ENCODE data around the gene DRGX. TPM values are rescaled to one million over a fixed set of nuclear protein-coding genes. Genes with fewer than 3 reads are reported as not detected.

Gene DRGX
- total and polyA plus RNA-seq, 10 of the 15 experiments (the other 5 are each of a cell fraction or from before 2014, with no cell fraction given), result not detected

DNA sequence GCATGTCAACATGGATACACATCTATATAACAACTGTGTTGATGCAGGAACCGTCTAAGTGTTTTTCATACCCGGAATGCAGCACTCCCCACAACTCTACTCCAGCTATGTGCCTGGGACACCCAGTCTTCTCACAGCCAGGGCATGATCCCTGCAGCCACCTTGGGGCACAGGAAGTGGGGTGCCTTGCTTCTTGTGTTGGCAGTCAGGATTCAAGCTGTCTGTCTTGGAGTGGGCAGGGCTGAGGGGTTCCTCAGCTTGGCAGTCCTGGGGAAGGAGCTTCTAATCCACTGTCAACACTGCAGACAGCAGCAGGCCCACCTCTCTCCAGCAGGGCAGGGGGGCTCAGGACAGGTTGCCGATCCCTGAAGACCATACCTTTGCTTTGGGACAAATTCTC is 41.3 kb downstream of the DRGX start:
- ATAC-seq (no peak), DNase-seq (ENCODE audit: low read depth, low spot score) (no peak), FAIRE-seq (no peak)
- Histone ChIP-seq H4K20me1 (ENCODE audit: control insufficient read depth, insufficient read depth) (no peaks in the 10 kb centered on the region), H3K4me2 (ENCODE audit: control insufficient read depth, insufficient read depth) (no peak overlapping the region), H3K79me2 (ENCODE audit: control insufficient read depth, insufficient read depth, low read length) (no peaks in the 10 kb centered on the region), H3K4me3 (no peak overlapping the region), H3K36me3 (ENCODE audit: control insufficient read depth in 2 of 2, insufficient read depth in 2 of 2, low read length in 1 of 2) (no peaks in the 10 kb centered on the region), H2AFZ (ENCODE audit: control insufficient read depth, low read depth, low read length) (no peak overlapping the region), H3K9me3 (replicated peaks; ENCODE audit: control insufficient read depth, insufficient read depth, low read length) (no peaks in the 10 kb centered on the region; the same call in 2 of the 3 replicates), H3K27ac (ENCODE audit: control insufficient read depth, insufficient read depth) (no peak overlapping the region), H3K9ac (ENCODE audit: control insufficient read depth, insufficient read depth, low read length) (no peak overlapping the region), H3K27me3 (replicated peaks in 1 of 2; ENCODE audit: control insufficient read depth in 2 of 2, insufficient read depth in 2 of 2, low read length in 1 of 2) (no peaks in the 10 kb centered on the region), H3K4me1 (ENCODE audit: control insufficient read depth, insufficient read depth, low read length) (no peaks in the 10 kb centered on the region)
- 48% methylated on average over 3 of the region's 3 CpGs for WGBS (ENCODE audit: insufficient coverage, insufficient replicate concordance, low lambda C conversion rate, missing lambda C conversion rate)
- in situ Hi-C loops (cut with MboI) (no loop called here), intact Hi-C loops (cut with micrococcal nuclease; ENCODE audit: unreplicated experiment) (no loop called here)
- SMC1A ChIA-PET (ENCODE audit: uncharacterized antibody, unreplicated experiment), result no interaction called here
- POLR2A ChIA-PET, result no interaction called here
- RAD21 ChIA-PET (ENCODE audit: unreplicated experiment), result no interaction called here
- TF ChIP-seq, protein P1, sequence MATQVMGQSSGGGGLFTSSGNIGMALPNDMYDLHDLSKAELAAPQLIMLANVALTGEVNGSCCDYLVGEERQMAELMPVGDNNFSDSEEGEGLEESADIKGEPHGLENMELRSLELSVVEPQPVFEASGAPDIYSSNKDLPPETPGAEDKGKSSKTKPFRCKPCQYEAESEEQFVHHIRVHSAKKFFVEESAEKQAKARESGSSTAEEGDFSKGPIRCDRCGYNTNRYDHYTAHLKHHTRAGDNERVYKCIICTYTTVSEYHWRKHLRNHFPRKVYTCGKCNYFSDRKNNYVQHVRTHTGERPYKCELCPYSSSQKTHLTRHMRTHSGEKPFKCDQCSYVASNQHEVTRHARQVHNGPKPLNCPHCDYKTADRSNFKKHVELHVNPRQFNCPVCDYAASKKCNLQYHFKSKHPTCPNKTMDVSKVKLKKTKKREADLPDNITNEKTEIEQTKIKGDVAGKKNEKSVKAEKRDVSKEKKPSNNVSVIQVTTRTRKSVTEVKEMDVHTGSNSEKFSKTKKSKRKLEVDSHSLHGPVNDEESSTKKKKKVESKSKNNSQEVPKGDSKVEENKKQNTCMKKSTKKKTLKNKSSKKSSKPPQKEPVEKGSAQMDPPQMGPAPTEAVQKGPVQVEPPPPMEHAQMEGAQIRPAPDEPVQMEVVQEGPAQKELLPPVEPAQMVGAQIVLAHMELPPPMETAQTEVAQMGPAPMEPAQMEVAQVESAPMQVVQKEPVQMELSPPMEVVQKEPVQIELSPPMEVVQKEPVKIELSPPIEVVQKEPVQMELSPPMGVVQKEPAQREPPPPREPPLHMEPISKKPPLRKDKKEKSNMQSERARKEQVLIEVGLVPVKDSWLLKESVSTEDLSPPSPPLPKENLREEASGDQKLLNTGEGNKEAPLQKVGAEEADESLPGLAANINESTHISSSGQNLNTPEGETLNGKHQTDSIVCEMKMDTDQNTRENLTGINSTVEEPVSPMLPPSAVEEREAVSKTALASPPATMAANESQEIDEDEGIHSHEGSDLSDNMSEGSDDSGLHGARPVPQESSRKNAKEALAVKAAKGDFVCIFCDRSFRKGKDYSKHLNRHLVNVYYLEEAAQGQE (IDR thresholded peaks at IDR 0.05; ENCODE audit: low read depth, low read length), result no peak
- TF ChIP-seq TCF3 (IDR thresholded peaks at IDR 0.05; ENCODE audit: borderline replicate concordance, insufficient read depth, low read depth, low read length) (no peak), SIX5 (IDR thresholded peaks at IDR 0.05; ENCODE audit: low read depth, low read length, severe bottlenecking) (no peak), CREB1 (IDR thresholded peaks at IDR 0.05; ENCODE audit: low read depth) (no peak), ZNF207 (IDR thresholded peaks at IDR 0.05; ENCODE audit: borderline replicate concordance) (no peak), ZZZ3 (IDR thresholded peaks at IDR 0.05; ENCODE audit: control insufficient read depth, insufficient read length, low read depth) (no peak), TAF1 (IDR thresholded peaks at IDR 0.05; ENCODE audit: borderline replicate concordance, low read depth, low read length) (no peak), SUPT20H (IDR thresholded peaks at IDR 0.05; ENCODE audit: borderline replicate concordance, control insufficient read depth, low read depth, low read length) (no peak), ZBED1 (IDR thresholded peaks at IDR 0.05; ENCODE audit: borderline replicate concordance) (no peak), RFX5 (IDR thresholded peaks at IDR 0.05; ENCODE audit: low read depth, low read length) (no peak), SP1 (IDR thresholded peaks at IDR 0.05; ENCODE audit: low read depth, low read length) (no peak), HCFC1 (IDR thresholded peaks at IDR 0.05; ENCODE audit: low read length) (no peak), CBX3 (IDR thresholded peaks at IDR 0.05; ENCODE audit: borderline replicate concordance, low read depth) (no peak), TCF7 (IDR thresholded peaks at IDR 0.05; ENCODE audit: borderline replicate concordance) (no peak), MTA2 (IDR thresholded peaks at IDR 0.05; ENCODE audit: low read depth) (no peak), KLF5 (IDR thresholded peaks at IDR 0.05; ENCODE audit: partially characterized antibody) (no peak)
- TF ChIP-seq, protein P2, sequence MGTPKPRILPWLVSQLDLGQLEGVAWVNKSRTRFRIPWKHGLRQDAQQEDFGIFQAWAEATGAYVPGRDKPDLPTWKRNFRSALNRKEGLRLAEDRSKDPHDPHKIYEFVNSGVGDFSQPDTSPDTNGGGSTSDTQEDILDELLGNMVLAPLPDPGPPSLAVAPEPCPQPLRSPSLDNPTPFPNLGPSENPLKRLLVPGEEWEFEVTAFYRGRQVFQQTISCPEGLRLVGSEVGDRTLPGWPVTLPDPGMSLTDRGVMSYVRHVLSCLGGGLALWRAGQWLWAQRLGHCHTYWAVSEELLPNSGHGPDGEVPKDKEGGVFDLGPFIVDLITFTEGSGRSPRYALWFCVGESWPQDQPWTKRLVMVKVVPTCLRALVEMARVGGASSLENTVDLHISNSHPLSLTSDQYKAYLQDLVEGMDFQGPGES (IDR thresholded peaks at IDR 0.05), result no peak
- TF ChIP-seq, protein P3, sequence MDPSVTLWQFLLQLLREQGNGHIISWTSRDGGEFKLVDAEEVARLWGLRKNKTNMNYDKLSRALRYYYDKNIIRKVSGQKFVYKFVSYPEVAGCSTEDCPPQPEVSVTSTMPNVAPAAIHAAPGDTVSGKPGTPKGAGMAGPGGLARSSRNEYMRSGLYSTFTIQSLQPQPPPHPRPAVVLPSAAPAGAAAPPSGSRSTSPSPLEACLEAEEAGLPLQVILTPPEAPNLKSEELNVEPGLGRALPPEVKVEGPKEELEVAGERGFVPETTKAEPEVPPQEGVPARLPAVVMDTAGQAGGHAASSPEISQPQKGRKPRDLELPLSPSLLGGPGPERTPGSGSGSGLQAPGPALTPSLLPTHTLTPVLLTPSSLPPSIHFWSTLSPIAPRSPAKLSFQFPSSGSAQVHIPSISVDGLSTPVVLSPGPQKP (IDR thresholded peaks at IDR 0.05; ENCODE audit: low read depth, low read length), result no peak
- TF ChIP-seq, protein P4, sequence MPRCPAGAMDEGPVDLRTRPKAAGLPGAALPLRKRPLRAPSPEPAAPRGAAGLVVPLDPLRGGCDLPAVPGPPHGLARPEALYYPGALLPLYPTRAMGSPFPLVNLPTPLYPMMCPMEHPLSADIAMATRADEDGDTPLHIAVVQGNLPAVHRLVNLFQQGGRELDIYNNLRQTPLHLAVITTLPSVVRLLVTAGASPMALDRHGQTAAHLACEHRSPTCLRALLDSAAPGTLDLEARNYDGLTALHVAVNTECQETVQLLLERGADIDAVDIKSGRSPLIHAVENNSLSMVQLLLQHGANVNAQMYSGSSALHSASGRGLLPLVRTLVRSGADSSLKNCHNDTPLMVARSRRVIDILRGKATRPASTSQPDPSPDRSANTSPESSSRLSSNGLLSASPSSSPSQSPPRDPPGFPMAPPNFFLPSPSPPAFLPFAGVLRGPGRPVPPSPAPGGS (IDR thresholded peaks at IDR 0.05; ENCODE audit: borderline replicate concordance, insufficient read depth, low read depth, low read length, poor library complexity, severe bottlenecking), result no peak
- CTCF ChIA-PET, result no interaction called here
- BruUV-seq (replicated peaks), result no TSS peak

Measured in GM12878 (cell line).